Measurements from ENCODE around the gene PFKM.

DNA sequence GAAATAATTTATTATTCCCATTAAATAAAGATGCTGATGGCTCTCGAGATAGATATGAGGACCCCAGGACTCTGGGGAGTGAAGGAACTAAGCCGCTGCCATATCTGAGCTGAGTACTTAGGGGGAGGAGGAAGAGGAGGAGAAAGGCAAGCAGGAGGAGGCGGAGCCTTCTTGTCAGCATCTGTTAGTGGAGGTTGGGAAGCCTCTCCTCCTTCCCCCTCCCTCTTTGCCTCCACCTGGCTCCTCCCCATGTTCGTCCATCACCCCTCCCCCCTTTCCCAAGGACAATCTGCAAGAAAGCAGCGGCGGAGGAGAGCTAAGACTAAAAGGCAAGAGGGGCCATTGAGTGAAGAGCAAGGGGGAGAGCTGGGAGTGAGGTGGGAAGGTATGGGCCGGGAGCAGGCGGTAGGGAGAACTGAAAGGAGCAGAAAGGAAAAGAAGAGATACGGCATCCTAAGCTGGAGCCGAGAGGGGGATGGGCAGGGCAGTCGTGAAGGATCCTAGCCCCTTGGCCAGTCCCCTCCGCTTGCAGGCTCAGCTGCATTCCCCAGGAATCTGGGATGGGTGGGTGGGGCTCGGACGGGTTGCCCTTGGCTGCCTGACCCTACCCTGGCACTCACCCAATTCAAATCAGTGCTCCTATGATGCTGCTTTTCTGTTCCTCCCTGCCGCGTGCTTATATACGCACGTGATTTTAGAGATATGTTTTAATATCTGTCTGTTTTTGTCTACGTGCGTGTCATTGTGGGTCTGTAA is at the start of gene PFKM:
- peak; percentile 42; the same call in 1 of the 2 replicates for TF ChIP-seq BHLHE40 (IDR thresholded peaks at IDR 0.05; ENCODE audit: low read depth, low read length)
- TF ChIP-seq, protein P1, sequence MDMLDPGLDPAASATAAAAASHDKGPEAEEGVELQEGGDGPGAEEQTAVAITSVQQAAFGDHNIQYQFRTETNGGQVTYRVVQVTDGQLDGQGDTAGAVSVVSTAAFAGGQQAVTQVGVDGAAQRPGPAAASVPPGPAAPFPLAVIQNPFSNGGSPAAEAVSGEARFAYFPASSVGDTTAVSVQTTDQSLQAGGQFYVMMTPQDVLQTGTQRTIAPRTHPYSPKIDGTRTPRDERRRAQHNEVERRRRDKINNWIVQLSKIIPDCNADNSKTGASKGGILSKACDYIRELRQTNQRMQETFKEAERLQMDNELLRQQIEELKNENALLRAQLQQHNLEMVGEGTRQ (IDR thresholded peaks at IDR 0.05; ENCODE audit: low read depth, low read length) = peak; percentile 15; the same call in 1 of the 2 replicates
- TF ChIP-seq, protein P2, sequence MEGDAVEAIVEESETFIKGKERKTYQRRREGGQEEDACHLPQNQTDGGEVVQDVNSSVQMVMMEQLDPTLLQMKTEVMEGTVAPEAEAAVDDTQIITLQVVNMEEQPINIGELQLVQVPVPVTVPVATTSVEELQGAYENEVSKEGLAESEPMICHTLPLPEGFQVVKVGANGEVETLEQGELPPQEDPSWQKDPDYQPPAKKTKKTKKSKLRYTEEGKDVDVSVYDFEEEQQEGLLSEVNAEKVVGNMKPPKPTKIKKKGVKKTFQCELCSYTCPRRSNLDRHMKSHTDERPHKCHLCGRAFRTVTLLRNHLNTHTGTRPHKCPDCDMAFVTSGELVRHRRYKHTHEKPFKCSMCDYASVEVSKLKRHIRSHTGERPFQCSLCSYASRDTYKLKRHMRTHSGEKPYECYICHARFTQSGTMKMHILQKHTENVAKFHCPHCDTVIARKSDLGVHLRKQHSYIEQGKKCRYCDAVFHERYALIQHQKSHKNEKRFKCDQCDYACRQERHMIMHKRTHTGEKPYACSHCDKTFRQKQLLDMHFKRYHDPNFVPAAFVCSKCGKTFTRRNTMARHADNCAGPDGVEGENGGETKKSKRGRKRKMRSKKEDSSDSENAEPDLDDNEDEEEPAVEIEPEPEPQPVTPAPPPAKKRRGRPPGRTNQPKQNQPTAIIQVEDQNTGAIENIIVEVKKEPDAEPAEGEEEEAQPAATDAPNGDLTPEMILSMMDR (conservative IDR thresholded peaks at IDR 0.05; ENCODE audit: low read depth, low read length) = no peak
- TF ChIP-seq MXI1 (IDR thresholded peaks at IDR 0.05; ENCODE audit: borderline replicate concordance, low read depth, low read length) = peak; percentile 46; the same call in 1 of the 2 replicates
- TF ChIP-seq CEBPB (IDR thresholded peaks at IDR 0.05; ENCODE audit: low read depth, low read length) = no peak
- no peak for TF ChIP-seq CHD1 (IDR thresholded peaks at IDR 0.05; ENCODE audit: low read depth, low read length)
- TF ChIP-seq RAD21 (IDR thresholded peaks at IDR 0.05; ENCODE audit: low read length) = no peak
- no peak for TF ChIP-seq RCOR1 (IDR thresholded peaks at IDR 0.05; ENCODE audit: insufficient replicate concordance, low read length)
- TF ChIP-seq RFX5 (IDR thresholded peaks at IDR 0.05; ENCODE audit: low read depth, low read length) = no peak
- TF ChIP-seq NFE2L2 (IDR thresholded peaks at IDR 0.05; ENCODE audit: low read depth, low read length) = no peak
- no peak for TF ChIP-seq POLR2A (IDR thresholded peaks at IDR 0.05; ENCODE audit: low read depth, low read length)
- TF ChIP-seq SMC3 (IDR thresholded peaks at IDR 0.05; ENCODE audit: low read depth, low read length) = no peak
- TF ChIP-seq MAFK (IDR thresholded peaks at IDR 0.05; ENCODE audit: low read depth, low read length) = no peak
- no peak for TF ChIP-seq FOS (IDR thresholded peaks at IDR 0.05; ENCODE audit: low read depth, low read length)
